Fibroblast of skin of left biceps (primary cell): ENCODE measurements around the gene TDO2.
"Not testable (repeated sequence)": the region's sequence is repeated elsewhere in the genome, so short reads cannot be mapped to it uniquely, and the experiment has no call there.

Experiments
- DNase-seq, 2 experiments: peaks; one replicate each; pipeline ENCODE4 v3.0.0-alpha.2; 2013; ENCODE audit warnings: low read depth in 2 of 2

TDO2 gene

DNA sequence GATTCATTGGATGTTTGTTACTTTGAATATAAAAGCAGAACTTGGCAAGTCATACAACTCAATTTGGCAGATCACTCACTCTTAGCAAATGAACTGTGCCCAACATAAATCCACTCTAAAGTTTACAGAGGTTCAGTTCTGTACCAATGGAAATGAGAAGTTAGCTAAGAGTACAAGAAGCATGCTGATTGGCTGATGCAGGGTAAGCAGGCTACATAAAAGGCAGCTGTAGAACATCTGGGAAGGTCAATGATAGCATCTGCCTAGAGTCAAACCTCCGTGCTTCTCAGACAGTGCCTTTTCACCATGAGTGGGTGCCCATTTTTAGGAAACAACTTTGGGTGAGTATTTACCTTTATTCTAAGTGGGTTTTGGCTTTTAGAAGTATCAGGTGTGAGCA lies at the start of gene TDO2:
Gene TDO2 (plus strand): TSS at position 244 of the 400 bp plus-strand sequence. CDS start 63 bp downstream, at position 307.
- no peak for DNase-seq

DNA sequence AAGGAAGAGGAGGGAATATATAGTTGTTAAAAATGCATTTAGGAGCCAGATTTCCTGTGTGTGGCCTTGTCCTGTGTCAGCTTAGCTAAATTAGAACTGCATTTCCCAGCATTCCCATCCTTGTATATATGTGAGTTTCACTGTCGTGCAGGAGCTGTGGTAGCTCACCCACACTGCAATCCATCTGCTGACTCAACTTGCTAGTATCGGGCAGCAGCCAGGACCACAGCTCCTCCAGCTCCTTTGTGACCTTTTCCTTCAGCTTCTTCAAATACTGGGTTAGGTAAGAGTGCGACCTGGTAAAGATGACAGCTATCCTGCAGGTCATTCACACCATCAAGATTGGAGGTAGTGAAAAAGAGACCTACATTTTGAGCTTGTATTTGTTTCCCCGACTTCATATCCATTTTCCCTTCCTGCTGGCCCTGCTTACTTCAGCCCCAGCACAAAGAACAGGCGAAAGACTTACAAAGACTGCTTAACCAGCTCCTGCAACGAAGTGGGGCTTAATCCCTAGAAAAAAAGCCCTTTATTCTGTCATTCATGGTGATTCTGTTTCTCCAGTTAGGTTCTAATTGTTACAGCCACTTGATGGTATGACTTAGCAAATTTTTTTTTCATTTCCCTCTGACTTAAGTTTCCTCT lies 48.8 kb upstream of the TDO2 start:
- peak; percentile 12 to 23 for DNase-seq

DNA sequence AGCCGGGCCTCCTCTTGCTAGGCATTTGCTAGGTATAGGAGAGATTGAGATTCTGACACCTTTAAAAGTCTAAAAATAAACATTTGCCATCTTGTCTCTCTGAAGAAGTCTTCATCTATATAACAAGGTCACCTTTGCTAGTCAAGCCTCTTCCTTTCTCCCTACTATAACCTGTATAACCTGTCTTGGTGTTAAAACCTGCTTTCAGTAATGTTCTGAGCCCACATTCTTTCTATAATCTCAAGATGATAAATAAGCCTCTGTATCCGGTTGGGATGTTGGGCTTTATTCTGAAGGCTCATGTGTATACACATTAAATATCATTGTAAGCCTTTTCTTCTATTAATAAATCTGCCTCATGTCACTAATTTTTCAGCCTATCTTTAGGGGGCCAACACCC lies 47.6 kb upstream of the TDO2 start:
- DNase-seq: no peak

DNA sequence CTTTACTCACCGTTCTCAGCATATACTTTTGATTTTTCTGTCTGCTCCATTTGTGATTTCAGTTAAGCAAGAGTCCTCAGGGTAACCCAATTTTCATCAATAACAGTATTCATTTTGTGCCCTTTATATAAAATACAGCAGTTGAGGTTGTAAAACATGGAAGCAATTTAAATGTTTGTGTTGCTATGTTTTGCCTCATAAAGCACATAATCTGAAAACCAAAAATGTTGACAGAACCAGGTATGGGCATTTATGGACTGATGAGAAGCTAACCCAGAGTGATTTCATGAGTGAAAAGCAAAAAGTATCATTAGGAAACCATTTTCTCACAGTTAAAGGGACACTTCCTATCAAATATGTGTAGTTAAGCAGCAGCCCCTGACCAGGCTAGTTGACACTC lies 37.3 kb upstream of the TDO2 start, which contains the start of gene ASIC5:
Gene ASIC5 (minus strand): TSS at position 101 of the 400 bp plus-strand sequence. CDS start 51 bp downstream, at position 50.
- no peak for DNase-seq

DNA sequence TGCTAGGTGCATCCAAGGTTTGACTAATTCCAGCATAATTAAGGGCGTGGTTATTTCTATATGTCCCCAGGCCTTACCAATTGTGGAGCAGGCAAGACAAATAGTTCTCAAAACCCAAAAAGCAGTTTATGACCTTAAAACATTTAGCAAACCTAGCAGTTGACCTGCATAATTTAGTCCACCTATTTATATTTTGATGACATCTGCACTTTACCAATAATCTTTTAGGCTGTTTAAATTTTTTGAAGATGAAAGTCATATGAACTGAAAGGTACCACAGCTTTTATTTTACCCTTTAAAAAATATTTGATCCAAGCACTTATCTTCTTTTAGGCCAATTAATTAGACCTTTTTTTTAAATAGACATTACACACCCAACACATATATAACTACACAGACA lies 27.6 kb upstream of the TDO2 start:
- DNase-seq: no peak

DNA sequence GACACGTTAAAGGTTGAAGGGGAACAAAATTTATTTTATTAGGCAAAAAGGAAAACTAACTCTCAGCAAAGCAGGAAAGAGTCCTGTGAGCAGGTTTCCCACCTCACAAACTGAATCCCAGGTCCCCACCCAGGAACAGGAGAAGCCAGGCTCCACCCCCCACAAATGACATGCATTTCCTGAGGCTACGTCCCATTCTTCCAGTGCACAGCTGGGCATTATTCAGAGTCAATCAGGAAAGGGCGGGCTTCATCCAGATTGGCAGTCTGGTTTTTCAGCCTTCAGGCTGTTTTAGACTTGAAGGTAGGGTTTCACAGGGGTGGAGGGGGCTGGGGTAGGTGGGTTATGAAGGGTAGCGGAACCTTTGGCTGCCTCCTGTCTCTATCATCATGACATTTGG lies 25.5 kb upstream of the TDO2 start:
- DNase-seq: no peak

DNA sequence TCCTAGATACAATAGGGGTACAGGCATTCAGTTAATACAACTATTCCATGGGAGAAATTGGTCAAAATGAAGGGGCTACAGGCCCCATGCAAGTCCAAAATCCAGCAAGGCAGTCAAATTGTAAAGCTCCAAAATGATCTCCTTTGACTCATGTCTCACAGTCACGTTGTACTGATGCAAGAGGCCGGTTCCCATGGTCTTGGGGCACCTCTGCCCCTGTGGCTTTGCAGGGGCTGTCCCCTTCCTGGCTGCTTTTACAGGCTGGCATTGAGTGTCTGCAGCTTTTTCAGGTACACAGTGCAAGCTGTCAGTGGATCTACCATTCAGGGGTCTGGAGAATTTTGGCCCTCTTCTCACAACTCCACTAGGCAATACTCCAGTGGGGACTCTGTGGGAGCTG lies 24.9 kb upstream of the TDO2 start:
- no peak for DNase-seq

DNA sequence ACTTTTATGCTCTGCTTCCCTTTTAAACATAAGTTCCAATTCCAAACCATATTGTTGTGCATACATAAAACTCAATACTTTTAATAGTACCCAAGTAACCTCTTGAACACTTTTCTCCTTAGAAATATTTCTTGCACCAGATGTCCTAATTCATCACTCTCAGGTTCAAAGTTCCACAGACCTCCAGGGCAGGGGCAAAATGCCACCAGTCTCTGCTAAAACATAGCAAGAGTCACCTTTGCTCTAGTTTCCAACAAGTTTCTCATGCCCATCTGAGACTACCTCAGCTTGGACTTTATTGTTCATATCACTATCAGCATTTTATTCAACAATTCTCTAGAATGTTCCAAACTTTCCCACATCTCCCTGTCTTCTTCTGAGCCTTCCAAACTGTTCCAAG lies 23.7 kb upstream of the TDO2 start:
- DNase-seq: no peak

DNA sequence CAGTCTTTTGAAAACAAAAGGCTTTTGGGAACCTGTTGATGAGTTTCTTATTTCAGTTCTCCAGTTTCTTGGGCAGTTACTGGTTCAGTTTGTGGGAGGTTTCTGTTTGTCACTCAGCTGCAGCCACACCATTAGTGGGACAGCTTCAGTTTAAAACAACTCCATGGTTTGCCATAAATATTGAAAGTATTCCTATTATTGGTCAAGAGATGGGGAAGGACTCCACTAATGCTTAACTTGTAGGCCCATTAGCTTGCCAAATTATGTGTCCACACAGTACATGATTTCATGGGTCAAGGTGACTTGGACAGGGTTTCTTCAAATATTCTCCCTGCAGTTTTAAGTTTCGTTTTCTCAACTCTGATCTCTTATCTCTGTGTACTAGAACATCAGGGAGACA lies 21.9 kb upstream of the TDO2 start:
- no peak for DNase-seq

DNA sequence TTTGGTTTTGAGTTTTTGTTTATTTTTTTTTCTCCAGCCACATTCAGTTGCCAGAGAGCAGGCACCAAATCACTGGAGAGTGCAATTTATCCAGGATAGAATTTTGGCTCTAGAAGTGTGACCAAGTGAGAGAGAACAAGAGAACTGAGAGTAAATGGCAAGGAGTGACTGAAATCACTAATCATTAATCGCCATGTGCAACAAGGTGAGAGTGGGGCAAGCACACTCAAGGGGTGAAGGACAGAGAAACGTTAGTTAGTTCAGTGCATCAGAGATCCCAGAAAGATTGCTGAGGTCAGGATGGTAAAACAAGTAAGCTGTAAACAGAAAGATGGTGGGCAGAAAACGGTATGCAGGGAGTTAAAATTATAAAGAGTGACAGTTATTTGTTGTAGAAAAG lies 19.6 kb upstream of the TDO2 start:
- DNase-seq: no peak

DNA sequence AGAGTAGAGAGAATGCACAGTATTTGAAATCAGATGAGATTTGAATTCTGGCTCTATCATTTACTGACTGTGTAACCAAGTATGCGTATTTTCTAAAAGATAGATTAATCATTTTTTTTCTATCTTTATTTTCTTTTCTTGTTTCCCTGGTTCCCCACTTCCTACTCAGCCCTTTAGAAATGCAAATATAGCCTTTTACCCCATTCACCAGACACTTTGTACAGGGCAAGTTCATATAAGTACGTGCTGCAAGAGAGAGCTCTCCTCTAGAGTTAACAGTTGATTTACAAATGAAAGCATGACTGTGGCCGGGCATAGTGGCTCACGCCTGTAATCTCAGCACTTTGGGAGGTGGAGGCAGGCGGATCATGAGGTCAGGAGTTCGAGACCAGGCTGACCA lies 17.8 kb upstream of the TDO2 start:
- no peak for DNase-seq

DNA sequence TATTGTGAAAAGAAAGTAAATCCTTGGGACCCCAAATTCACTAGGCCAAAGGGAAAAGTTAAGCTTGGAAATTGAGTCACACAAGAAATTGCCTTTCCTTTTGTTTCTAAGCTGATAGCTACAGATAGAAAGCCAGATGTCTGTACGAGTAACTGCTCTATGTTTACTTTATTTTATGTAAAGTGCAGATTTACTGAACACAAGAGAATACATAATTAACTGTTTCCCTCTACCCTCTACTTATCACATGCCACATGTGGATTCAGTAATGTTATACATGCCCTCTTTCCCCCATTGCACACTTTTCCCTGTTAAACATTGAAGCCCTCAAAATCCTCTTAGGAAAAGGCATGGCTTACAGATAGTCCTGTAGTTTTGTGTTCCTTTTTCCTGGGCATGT lies 16.5 kb upstream of the TDO2 start:
- DNase-seq: no peak

DNA sequence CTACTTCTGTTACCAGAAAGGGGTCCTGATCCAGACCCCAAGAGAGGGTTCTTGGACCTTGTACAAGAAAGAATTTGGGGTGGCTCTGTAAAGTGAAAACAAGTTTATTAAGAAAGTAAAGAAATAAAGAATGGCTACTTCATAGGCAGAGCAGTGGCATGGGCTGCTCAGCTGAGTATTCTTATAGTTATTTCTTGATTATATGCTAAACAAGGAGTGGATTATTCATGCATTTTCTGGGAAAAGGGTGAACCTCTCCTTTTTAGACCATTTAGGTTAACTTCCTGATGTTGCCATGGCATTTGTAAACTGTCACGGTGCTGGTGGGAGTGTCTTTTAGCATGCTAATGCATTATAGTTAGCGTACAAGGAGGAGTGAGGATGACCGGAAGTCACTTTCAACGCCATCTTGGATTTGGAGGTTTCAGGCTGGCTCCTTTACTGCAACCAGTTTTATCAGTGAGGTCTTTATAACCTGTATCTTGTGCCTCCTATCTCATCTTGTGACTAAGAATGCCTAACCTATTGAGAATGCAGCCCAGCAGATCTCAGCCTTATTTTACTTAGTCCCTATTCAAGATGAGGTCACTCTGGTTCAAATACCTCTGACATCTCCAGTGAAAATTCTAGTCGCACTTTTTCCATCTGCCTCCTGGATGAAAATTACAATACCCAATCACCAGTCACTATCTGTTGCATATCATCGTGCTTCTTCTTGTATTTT lies 15.5 kb upstream of the TDO2 start:
- no peak for DNase-seq

DNA sequence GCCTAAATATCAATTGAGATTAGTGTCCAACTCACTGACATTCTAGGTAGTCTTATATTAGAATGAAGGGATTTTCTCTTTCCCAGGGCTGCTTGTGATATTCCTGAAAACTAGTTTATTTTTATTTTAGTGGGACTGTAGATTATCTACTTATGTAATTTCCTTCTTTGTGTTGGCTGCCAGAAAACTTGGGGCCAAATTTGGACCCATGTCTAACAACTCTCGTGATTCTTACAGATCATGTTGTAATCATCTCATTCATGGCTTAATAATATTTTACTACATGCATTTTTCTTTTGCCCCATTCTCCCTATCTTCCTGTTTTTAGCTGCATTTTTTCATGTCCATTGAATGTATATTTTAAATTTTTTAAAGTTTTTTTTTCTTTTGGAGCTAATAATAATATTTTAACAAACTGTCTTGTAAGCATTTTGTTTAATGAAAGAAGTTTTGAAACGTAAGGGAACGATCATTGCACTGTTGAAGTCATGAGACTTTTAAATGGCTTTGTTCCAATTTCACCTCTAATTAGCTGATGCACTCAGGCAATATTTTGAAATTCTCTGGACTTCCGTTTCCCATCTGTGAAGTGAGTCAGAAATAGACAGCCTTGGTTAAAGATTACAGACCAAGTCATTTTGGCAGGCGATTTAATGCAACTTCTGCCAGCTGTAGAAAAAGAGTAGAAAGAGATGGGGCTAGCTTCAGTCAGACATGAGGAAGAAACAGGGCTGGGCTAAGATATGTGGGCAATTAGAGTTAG lies 14.3 kb upstream of the TDO2 start:
- DNase-seq: peak; percentile 81 to 84

DNA sequence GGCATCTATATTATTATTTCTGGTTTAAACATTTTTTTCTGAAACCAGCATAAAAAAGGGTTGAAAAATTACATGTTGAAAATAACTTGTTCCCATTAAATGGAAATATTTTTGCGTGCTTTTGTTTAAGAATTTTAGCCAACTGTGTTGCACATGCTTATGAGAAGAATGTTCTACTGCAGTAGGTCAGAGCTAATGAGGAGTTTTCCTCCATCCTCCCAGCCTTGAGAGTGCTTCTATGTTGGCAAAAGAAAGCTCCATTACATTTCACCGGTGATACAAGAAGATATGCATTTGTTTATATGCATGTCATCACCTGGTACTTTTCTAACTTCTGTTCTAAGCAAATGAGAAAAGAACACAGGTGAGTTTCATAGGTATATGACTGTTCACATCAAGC lies 13.6 kb upstream of the TDO2 start:
- no peak for DNase-seq

DNA sequence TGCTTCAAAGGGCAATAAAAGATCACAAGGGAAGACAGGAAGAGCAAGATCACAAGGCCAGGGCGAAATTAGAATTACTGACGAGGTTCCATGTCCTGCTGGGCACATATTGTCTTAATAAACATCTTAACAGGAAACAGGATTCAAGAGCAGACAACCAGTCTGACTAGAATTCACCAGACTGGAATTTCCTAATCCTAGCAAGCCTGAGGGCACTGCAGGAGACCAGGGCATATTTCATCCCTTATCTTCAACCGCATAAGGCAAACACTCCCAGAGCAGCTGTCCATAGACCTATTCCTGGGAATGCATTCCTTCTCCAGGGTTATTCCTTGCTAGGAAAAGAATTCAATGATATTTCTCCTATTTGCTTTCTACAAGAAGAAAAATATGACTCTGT lies 12.4 kb upstream of the TDO2 start:
- DNase-seq: no peak

DNA sequence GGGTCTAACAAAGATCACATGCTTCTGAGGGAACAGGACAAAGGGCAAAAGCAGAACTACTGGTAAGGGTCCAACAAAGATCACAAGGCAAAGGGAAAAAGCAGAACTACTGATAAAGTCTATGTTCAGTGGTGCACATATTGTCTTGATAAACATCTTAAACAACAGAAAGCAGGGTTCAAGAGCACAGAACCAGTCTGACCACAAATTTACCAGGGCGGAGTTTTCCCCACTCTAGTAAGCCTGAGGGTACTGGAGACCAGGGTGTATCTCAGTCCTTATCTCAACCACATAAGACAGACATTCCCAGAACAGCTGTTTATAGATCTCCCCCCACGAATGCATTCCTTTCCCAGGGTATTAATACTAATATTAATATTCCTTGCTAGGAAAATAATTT lies 5.1 kb upstream of the TDO2 start:
- DNase-seq: not testable (repeated sequence)

DNA sequence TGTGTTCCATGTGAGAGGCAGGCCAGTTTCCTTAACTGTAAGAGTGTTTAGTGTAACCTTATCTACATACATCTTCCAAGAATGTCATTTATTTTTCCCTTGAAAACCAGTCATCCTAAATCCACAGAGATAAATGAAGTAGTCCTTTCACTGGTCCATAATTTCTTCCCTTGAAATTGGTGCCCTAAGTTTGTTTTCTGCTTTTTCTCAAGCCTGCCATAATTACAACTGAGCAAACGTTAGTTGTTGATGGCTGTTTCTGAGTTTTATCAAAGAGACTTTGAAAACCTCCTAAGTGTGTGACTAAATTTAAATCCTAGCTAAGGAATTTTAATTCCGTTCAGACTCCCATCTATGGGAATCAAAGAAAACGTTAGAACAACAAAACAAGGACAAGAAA lies 3.6 kb upstream of the TDO2 start:
- DNase-seq: no peak

DNA sequence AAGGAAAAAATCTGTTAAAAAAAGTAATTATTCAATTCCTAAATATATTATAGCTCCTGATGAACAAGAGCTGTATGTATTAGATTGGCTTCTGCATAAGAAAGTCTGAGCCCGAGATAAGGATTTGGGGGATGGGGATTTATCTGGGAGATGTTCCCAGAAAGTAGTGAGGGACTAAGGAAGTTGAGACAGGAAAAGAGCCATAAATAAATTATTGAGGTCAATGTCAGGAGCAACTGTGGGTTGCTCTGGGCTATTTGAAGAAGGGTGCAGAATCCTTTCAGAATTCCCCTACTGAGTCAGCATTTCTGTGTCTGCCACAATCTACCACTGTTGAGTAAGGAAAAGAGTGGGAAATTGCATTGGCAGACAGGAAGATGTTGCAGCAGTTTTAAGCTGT lies 3.1 kb upstream of the TDO2 start:
- peak; percentile 60 to 61 for DNase-seq

DNA sequence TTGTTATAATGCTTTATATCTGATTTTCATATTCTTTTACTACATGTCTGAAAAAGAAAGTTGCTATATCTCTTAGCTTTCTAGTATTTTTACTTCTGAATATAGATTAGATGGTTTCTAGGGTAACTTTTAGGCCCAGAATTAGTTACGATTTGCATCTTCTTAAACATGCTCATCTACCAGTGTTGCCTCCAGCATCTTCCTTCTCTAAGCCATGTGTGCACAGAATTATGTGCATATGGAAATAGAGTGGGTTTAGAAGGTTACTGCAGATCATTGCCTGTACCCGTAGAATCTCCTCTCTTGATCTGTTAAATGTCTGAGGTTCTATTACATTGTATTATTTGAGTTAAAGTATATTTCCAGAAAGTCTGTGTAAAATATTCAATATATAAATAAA lies 2.5 kb upstream of the TDO2 start:
- no peak for DNase-seq

DNA sequence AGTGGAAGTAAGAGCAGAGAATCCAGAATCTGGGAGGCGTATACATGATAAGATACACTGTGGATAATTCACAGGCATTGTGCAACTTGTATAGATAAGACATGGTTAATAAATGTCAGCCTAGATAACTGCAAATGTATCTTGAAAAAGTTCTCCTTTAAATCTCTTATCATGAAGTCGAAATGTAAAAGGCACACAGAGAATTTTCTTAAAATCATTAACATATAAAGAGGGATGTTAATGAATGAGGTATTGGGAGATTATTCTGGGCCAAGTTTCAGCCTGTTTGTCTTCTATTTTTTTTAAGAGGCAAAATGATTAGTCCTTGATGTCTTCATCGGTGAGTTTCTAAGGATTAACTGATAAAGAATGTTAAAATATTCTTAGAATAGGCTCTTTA lies 835 bp downstream of the TDO2 start:
- DNase-seq: no peak

DNA sequence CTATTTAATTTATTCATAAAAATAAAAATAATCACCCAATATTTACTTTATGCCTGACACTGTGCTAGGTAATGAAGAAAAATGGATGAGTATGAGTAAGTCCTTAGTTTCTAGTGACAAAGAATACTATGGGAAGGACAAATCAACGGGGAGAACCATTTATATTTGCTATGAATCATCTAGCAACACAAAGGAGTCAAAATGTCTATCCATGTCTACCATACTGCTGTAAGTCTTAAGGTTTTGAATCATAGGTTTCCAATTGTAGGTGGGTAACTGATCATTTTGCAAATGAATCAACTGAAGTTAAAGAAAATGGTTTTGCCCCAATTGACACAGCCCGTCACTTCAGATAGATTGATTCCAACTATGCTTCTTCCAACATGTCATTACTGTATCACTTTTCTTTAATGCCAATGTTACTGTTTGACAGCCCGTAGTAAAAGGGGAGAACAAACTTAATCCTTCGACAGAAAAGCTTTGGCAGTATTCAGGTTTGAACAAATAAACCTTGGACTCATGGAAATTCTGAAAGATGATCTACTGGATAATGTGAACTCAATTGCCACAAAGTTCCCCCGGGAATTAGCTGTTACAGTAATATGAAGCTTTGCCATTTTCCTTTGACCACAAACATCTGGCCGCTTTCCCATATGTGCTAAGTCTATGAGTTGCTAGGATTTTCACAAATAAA lies 3.2 kb downstream of the TDO2 start:
- peak; percentile 98 to 99 for DNase-seq
